ENCODE results near the gene NCEH1.

NCEH1 gene

DNA sequence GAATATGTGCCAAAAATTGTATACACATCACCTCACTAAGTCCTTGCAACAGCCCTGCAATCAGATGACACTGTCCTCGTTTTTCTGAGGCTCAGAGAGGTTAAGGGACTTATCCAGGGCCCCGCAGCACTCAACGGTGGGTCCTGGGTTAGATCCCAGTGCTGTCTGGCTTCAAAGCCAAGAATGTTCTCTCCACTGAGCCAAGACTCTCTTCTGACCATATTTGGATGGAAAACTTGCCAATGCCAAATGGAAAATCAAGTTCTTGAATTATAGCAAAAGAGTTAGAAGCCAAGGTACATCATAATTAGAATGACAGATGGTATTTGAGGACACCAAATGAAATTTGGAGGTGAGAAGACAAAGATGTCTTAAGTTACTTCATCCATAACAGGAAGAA is 75.9 kb downstream of the NCEH1 start:
- no peak overlapping the region for H3K4me3 ChIP-seq (ENCODE audit: low read depth in 1 of 2, low read length in 2 of 2)
- no peaks in the 10 kb centered on the region for H3K27me3 ChIP-seq (ENCODE audit: insufficient read depth, low read length, poor library complexity)
- H3K9ac ChIP-seq (ENCODE audit: low read depth, low read length): no peak overlapping the region
- H3K4me2 ChIP-seq (ENCODE audit: insufficient read depth, low read length): no peak overlapping the region
- no peak for TF ChIP-seq EZH2 (IDR thresholded peaks at IDR 0.05; ENCODE audit: borderline replicate concordance, low read depth, low read length, severe bottlenecking)
- TF ChIP-seq, protein P1, sequence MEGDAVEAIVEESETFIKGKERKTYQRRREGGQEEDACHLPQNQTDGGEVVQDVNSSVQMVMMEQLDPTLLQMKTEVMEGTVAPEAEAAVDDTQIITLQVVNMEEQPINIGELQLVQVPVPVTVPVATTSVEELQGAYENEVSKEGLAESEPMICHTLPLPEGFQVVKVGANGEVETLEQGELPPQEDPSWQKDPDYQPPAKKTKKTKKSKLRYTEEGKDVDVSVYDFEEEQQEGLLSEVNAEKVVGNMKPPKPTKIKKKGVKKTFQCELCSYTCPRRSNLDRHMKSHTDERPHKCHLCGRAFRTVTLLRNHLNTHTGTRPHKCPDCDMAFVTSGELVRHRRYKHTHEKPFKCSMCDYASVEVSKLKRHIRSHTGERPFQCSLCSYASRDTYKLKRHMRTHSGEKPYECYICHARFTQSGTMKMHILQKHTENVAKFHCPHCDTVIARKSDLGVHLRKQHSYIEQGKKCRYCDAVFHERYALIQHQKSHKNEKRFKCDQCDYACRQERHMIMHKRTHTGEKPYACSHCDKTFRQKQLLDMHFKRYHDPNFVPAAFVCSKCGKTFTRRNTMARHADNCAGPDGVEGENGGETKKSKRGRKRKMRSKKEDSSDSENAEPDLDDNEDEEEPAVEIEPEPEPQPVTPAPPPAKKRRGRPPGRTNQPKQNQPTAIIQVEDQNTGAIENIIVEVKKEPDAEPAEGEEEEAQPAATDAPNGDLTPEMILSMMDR (IDR thresholded peaks at IDR 0.05; ENCODE audit: borderline replicate concordance, extremely low read depth, low read length, poor library complexity, severe bottlenecking): no peak
- no peaks in the 10 kb centered on the region for H3K4me1 ChIP-seq (ENCODE audit: insufficient read depth, low read length)
- ATAC-seq (ENCODE audit: insufficient read depth, low read depth): no peak
- H4K20me1 ChIP-seq (ENCODE audit: insufficient read depth, low read length): no peaks in the 10 kb centered on the region
- H3K9me3 ChIP-seq (ENCODE audit: insufficient read depth, low read length, severe bottlenecking): no peaks in the 10 kb centered on the region
- DNase-seq: no peak
- no peak overlapping the region for H3K27ac ChIP-seq (ENCODE audit: low read length)
- no peaks in the 10 kb centered on the region for H3K36me3 ChIP-seq (ENCODE audit: insufficient read depth, low read length)
- H3K79me2 ChIP-seq (ENCODE audit: insufficient read depth, low read length): no peaks in the 10 kb centered on the region
- H2AFZ ChIP-seq (ENCODE audit: low read depth, low read length): no peak overlapping the region

DNA sequence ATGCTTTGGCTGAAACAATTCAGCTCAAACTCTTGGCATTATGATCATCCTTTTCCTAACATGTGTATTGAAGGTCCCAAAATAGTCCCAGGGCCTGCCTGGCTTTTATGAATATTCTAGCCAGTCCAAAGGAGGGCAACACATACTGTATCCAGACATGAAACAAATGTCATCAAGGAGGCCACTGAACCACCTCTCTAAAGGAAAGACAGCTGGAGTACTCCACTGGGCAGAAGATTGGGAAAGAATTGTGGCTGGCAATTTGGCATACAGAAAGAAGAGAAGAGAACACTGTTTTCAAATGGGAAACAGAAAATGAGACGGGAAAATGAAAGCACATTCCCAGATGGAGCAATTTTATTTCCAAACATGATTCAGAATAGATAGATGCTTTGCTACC is 80.6 kb downstream of the NCEH1 start:
- Histone ChIP-seq H3K36me3 (ENCODE audit: insufficient read depth, low read length) (no peaks in the 10 kb centered on the region), H3K4me3 (ENCODE audit: low read depth in 1 of 2, low read length in 2 of 2) (no peak overlapping the region), H4K20me1 (ENCODE audit: insufficient read depth, low read length) (no peaks in the 10 kb centered on the region), H3K27me3 (ENCODE audit: insufficient read depth, low read length, poor library complexity) (no peaks in the 10 kb centered on the region), H3K4me1 (ENCODE audit: insufficient read depth, low read length) (0 out of 2 replicates have a peak, but pooled peaks cover under 1% of the 10 kb centered on the region), H3K79me2 (ENCODE audit: insufficient read depth, low read length) (no peaks in the 10 kb centered on the region), H3K4me2 (ENCODE audit: insufficient read depth, low read length) (no peak overlapping the region), H3K9me3 (ENCODE audit: insufficient read depth, low read length, severe bottlenecking) (no peaks in the 10 kb centered on the region), H2AFZ (ENCODE audit: low read depth, low read length) (no peak overlapping the region), H3K9ac (ENCODE audit: low read depth, low read length) (no peak overlapping the region), H3K27ac (ENCODE audit: low read length) (no peak overlapping the region)
- ATAC-seq (ENCODE audit: insufficient read depth, low read depth) (no peak), DNase-seq (no peak)
- TF ChIP-seq EZH2 (IDR thresholded peaks at IDR 0.05; ENCODE audit: borderline replicate concordance, low read depth, low read length, severe bottlenecking): no peak
- TF ChIP-seq, protein P1 (IDR thresholded peaks at IDR 0.05; ENCODE audit: borderline replicate concordance, extremely low read depth, low read length, poor library complexity, severe bottlenecking): no peak

DNA sequence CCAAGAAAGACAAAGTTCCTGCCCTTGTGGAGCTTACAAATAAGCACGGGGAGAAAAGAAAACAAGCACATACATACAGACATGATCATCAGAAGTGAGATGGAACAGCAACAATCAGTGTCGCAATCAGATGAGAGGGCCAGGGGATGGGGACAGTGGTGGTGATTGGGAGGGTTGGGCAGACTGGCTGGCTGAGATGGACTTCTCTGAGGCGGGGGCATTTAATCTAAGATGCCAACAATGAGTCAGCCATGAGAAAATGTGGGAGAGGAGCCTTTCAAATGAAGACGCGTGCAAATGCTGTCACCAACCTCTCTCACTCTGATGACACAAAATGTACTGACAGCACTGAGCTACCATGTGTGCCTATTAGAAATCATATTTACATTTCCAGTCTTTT is 81.4 kb downstream of the NCEH1 start:
- Histone ChIP-seq H2AFZ (ENCODE audit: low read depth, low read length) (no peak overlapping the region), H3K4me3 (ENCODE audit: low read depth in 1 of 2, low read length in 2 of 2) (no peak overlapping the region), H3K27me3 (ENCODE audit: insufficient read depth, low read length, poor library complexity) (no peaks in the 10 kb centered on the region), H3K9me3 (ENCODE audit: insufficient read depth, low read length, severe bottlenecking) (no peaks in the 10 kb centered on the region), H3K36me3 (ENCODE audit: insufficient read depth, low read length) (no peaks in the 10 kb centered on the region), H3K4me1 (ENCODE audit: insufficient read depth, low read length) (0 out of 2 replicates have a peak, but pooled peaks cover 3% of the 10 kb centered on the region), H3K4me2 (ENCODE audit: insufficient read depth, low read length) (no peak overlapping the region), H4K20me1 (ENCODE audit: insufficient read depth, low read length) (no peaks in the 10 kb centered on the region), H3K27ac (ENCODE audit: low read length) (no peak overlapping the region), H3K9ac (ENCODE audit: low read depth, low read length) (no peak overlapping the region), H3K79me2 (ENCODE audit: insufficient read depth, low read length) (no peaks in the 10 kb centered on the region)
- TF ChIP-seq EZH2 (IDR thresholded peaks at IDR 0.05; ENCODE audit: borderline replicate concordance, low read depth, low read length, severe bottlenecking): no peak
- TF ChIP-seq, protein P1 (IDR thresholded peaks at IDR 0.05; ENCODE audit: borderline replicate concordance, extremely low read depth, low read length, poor library complexity, severe bottlenecking): no peak
- DNase-seq: no peak
- no peak for ATAC-seq (ENCODE audit: insufficient read depth, low read depth)

All from DND-41 (cell line).